ENCODE results near the gene VARS2. TPM values are rescaled to one million over a fixed set of nuclear protein-coding genes. Genes with fewer than 3 reads are reported as not detected.
A peak's percentile ranks its signal among the peaks of the same experiment; 100 is the strongest.

VARS2 gene
- total and polyA plus RNA-seq, 9 of the 15 experiments (the other 6 are each of a cell fraction or from before 2014, with no cell fraction given), result 1.6 to 53.6 (median 29.9) TPM

DNA sequence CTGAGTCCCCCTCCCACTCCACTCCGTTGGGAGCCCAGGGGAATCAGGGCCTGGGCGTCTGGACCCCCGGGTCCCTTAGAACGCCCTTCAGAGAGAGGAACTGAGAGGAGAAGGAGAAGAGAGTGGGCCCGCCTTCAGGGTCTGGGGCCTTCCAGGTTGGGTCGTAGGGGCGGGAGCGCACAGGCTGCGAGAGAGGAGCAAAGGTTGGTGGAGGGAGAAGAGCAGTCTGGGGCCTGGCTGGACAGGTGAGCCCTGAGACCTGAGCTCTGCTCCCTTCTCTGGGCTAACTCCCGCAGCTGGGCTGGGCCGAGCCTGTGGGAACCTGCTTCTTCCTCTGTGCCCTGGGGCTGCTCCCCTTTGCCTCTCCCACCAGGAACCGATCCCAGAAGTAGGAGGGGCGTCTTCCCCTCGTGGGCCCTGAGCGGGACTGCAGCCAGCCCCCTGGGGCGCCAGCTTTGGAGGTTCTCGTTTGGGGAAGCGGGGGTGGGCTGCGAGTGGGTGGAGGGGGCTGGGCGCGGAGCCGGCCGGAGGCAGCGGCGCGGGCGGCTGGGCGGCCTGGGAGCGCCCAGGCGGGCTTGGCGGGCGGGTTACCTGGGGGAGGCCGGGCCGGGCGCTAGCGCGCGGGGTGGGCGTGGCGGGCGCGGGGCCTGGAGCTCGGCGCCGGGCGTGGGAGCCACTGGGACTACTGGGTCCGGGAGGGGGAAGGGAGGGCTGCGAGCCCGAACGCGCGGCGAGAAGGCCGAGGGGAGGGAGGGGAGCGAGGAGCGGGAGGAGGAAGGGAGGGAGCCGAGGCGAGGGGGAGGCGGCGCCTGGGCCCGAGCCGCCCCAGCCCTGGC, 30.1 kb upstream of the VARS2 start, which contains the start of gene DDR1 (continued):
- TF ChIP-seq SRSF9 (IDR thresholded peaks at IDR 0.05; ENCODE audit: borderline replicate concordance, low read depth, low read length), result no peak
- TF ChIP-seq, protein P1, sequence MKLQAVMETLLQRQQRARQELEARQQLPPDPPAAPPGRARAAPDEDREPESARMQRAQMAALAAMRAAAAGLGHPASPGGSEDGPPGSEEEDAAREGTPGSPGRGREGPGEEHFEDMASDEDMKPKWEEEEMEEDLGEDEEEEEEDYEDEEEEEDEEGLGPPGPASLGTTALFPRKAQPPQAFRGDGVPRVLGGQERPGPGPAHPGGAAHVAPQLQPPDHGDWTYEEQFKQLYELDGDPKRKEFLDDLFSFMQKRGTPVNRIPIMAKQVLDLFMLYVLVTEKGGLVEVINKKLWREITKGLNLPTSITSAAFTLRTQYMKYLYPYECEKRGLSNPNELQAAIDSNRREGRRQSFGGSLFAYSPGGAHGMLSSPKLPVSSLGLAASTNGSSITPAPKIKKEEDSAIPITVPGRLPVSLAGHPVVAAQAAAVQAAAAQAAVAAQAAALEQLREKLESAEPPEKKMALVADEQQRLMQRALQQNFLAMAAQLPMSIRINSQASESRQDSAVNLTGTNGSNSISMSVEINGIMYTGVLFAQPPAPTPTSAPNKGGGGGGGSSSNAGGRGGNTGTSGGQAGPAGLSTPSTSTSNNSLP (IDR thresholded peaks at IDR 0.05; ENCODE audit: borderline replicate concordance, low read depth, low read length), result no peak
- TF ChIP-seq UBTF (IDR thresholded peaks at IDR 0.05; ENCODE audit: borderline replicate concordance in 1 of 2, low read depth in 2 of 2, low read length in 2 of 2), result peak in 1 of 2 experiments; percentile 15; a peak in 1 of 4 replicates
- no peak for TF ChIP-seq MYBL2 (IDR thresholded peaks at IDR 0.05; ENCODE audit: low read depth)
- no peak for TF ChIP-seq MYBL2 (CRISPR knock-in tag; IDR thresholded peaks at IDR 0.05; ENCODE audit: borderline replicate concordance)
- TF ChIP-seq ETS1 (conservative IDR thresholded peaks at IDR 0.05; ENCODE audit: control insufficient read depth, low read depth, low read length), result peak; percentile 32; the same call in 1 of the 2 replicates
- TF ChIP-seq MYC (IDR thresholded peaks at IDR 0.05; ENCODE audit: low read depth, low read length), result 0 out of 2 replicates have a peak, but pooled peaks have one; percentile 44
- TF ChIP-seq MYC (CRISPR knock-in tag; IDR thresholded peaks at IDR 0.05; ENCODE audit: borderline replicate concordance, low read depth), result no peak
- no peak for TF ChIP-seq HDAC6 (IDR thresholded peaks at IDR 0.05; ENCODE audit: low read depth, low read length)
- TF ChIP-seq, protein P2, sequence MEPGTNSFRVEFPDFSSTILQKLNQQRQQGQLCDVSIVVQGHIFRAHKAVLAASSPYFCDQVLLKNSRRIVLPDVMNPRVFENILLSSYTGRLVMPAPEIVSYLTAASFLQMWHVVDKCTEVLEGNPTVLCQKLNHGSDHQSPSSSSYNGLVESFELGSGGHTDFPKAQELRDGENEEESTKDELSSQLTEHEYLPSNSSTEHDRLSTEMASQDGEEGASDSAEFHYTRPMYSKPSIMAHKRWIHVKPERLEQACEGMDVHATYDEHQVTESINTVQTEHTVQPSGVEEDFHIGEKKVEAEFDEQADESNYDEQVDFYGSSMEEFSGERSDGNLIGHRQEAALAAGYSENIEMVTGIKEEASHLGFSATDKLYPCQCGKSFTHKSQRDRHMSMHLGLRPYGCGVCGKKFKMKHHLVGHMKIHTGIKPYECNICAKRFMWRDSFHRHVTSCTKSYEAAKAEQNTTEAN (CRISPR knock-in tag; IDR thresholded peaks at IDR 0.05), result no peak
- TF ChIP-seq ZNF75A (CRISPR knock-in tag; IDR thresholded peaks at IDR 0.05), result no peak
- TF ChIP-seq E2F6 (IDR thresholded peaks at IDR 0.05; ENCODE audit: borderline replicate concordance in 1 of 2, extremely low read depth in 1 of 2, insufficient read depth in 1 of 2, insufficient read length in 1 of 2, low read depth in 1 of 2, low read length in 1 of 2, poor library complexity in 1 of 2, severe bottlenecking in 1 of 2), result peak; percentile 33 to 61
- TF ChIP-seq PCBP1 (IDR thresholded peaks at IDR 0.05; ENCODE audit: low read depth, low read length, poor library complexity, severe bottlenecking), result no peak
- no peak for TF ChIP-seq LARP7 (IDR thresholded peaks at IDR 0.05)
- no peak for TF ChIP-seq E2F1 (CRISPR knock-in tag; IDR thresholded peaks at IDR 0.05)
- TF ChIP-seq TARDBP (IDR thresholded peaks at IDR 0.05), result no peak

Measured in K562 (cell line).